ENCODE measurements around the gene EIF5A2.

The EIF5A2 gene

DNA sequence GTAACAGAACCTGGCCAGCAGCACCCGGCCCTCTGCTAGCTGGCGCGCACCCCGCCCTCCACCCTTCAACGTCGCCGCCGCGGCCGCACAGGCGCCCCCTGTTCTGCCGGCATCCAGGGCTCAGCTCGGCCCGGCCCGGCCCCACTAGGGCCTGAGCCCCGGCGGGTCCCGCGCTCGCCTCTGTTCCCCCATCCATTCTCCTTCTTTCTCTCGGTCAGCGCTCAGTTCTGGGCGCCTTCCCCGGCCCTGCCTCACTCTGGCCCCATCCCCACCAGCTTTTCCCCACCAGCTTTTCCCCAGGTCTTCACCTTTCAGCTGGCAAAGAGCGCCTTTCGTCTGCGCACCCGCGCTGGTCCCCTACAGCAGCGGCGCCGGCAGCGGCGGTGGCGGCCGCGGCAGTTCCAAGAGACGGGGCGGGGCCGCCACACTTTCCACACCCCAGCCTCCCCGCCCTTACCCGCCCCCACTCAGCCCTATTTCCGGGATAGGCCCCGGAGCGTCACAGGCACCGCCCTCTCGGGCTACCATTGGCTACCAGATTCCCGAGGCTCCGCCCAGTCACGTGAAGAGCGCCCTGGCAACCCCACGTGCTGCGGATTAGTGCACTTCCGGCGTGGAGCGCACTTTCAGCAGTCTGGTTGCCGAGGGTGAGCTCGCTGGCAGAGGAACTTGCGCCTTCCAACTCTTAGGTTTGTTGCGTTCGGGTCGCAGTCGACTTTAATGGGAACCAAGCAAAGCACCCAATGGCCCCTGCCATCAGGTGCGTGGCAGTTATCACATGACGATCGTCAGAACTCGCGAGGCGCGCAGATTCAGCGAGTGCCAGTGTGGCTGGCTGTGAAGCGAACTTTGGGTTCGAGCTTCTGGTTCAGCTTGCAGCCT, at the start of gene EIF5A2:
Gene EIF5A2 (minus strand): TSS at position 403 of the 882 bp plus-strand sequence. CDS start 831 bp downstream, outside the sequence.
- Histone ChIP-seq H3K79me2 (ENCODE audit: low read length) (no peaks in the 10 kb centered on the region), H3K9me3 (replicated peaks; ENCODE audit: insufficient read depth, low read length) (no peaks in the 10 kb centered on the region), H3F3A (ENCODE audit: insufficient read depth, low read length) (peaks cover 8% of the 10 kb centered on the region; the same call in 1 of the 2 replicates), H3K27me3 (replicated peaks; ENCODE audit: insufficient read depth, low read length) (no peaks in the 10 kb centered on the region), H2AFZ (ENCODE audit: low read length) (peak within 1 kb of the TSS; percentile 76), H3K4me1 (ENCODE audit: low read length) (0 out of 2 replicates have a peak, but pooled peaks cover 7% of the 10 kb centered on the region), H3K27ac (ENCODE audit: low read length) (no peak within 1 kb of the TSS), H3K9ac (ENCODE audit: low read length) (peak within 1 kb of the TSS; percentile 47; the same call in 1 of the 2 replicates), H3K9me2 (replicated peaks; ENCODE audit: insufficient read depth, low read length) (no peaks in the 10 kb centered on the region), H4K20me1 (ENCODE audit: insufficient read depth, low read length) (no peaks in the 10 kb centered on the region), H3K36me3 (replicated peaks; ENCODE audit: insufficient read depth, low read length) (no peaks in the 10 kb centered on the region), H3K4me3 (ENCODE audit: low read length) (peak within 1 kb of the TSS; percentile 69), H3K4me2 (ENCODE audit: low read depth, low read length) (peak within 1 kb of the TSS; percentile 92)
- peak; percentile 98 for DNase-seq
- TF ChIP-seq, protein P1, sequence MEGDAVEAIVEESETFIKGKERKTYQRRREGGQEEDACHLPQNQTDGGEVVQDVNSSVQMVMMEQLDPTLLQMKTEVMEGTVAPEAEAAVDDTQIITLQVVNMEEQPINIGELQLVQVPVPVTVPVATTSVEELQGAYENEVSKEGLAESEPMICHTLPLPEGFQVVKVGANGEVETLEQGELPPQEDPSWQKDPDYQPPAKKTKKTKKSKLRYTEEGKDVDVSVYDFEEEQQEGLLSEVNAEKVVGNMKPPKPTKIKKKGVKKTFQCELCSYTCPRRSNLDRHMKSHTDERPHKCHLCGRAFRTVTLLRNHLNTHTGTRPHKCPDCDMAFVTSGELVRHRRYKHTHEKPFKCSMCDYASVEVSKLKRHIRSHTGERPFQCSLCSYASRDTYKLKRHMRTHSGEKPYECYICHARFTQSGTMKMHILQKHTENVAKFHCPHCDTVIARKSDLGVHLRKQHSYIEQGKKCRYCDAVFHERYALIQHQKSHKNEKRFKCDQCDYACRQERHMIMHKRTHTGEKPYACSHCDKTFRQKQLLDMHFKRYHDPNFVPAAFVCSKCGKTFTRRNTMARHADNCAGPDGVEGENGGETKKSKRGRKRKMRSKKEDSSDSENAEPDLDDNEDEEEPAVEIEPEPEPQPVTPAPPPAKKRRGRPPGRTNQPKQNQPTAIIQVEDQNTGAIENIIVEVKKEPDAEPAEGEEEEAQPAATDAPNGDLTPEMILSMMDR (IDR thresholded peaks at IDR 0.05; ENCODE audit: low read length) = no peak
- no peak for TF ChIP-seq EZH2phosphoT487 (IDR thresholded peaks at IDR 0.05; ENCODE audit: low read length)

DNA sequence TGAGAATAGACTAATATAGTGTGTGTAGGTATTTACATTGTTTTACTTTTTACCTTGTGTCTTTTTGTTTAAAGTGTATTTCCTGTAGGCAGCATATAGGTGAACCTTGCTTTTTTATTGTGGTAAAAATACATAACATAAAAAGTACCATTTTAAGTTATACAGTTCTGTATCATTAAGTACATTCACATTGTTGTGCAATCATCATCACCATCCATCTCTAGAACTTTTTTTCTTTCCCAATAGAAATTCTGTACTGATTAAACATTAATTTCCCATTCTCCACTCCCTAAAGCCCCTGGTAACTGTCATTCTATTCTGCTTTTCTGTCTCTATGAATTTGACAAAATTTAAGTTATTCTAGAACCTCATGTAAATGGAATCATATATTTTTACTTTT, 48.2 kb upstream of the EIF5A2 start:
- H4K20me1 ChIP-seq (ENCODE audit: insufficient read depth, low read length) = no peaks in the 10 kb centered on the region
- no peak overlapping the region for H3K27ac ChIP-seq (ENCODE audit: low read length)
- no peaks in the 10 kb centered on the region for H3K9me3 ChIP-seq (replicated peaks; ENCODE audit: insufficient read depth, low read length)
- H3F3A ChIP-seq (ENCODE audit: insufficient read depth, low read length) = no peaks in the 10 kb centered on the region
- no peaks in the 10 kb centered on the region for H3K9me2 ChIP-seq (replicated peaks; ENCODE audit: insufficient read depth, low read length)
- no peaks in the 10 kb centered on the region for H3K36me3 ChIP-seq (replicated peaks; ENCODE audit: insufficient read depth, low read length)
- no peak overlapping the region for H3K4me3 ChIP-seq (ENCODE audit: low read length)
- TF ChIP-seq, protein P1 (IDR thresholded peaks at IDR 0.05; ENCODE audit: low read length) = no peak
- TF ChIP-seq EZH2phosphoT487 (IDR thresholded peaks at IDR 0.05; ENCODE audit: low read length) (no peak), EZH2 (optimal IDR thresholded peaks at IDR 0.05; ENCODE audit: low read depth, low read length) (no peak)
- DNase-seq = no peak
- H3K79me2 ChIP-seq (ENCODE audit: low read length) = no peaks in the 10 kb centered on the region
- no peaks in the 10 kb centered on the region for H3K27me3 ChIP-seq (replicated peaks; ENCODE audit: insufficient read depth, low read length)
- no peak overlapping the region for H2AFZ ChIP-seq (ENCODE audit: low read length)
- H3K9ac ChIP-seq (ENCODE audit: low read length) = no peak overlapping the region
- H3K4me2 ChIP-seq (ENCODE audit: low read depth, low read length) = no peak overlapping the region
- no peaks in the 10 kb centered on the region for H3K4me1 ChIP-seq (ENCODE audit: low read length)

DNA sequence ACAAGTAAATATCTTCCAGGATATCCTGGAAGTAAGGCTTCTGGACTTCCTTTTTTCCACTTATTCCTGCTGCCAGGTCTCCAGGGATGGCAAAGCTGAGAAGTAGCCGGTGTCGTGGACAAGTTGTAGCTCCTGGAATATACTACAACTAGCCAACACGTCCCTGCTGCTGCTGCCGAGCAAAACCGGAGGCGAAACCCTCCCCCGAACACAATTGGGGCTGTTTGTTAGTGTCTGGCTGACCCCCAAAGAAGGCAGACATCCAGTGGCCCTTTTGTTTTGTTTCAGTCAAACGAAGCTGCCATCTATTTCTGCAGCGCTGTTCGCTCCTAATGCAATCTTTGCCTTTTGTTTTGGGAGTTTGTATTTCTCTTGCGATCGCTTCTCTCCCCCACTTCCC, 45.3 kb upstream of the EIF5A2 start:
- H3F3A ChIP-seq (ENCODE audit: insufficient read depth, low read length) = no peaks in the 10 kb centered on the region
- no peaks in the 10 kb centered on the region for H3K9me2 ChIP-seq (replicated peaks; ENCODE audit: insufficient read depth, low read length)
- H3K4me3 ChIP-seq (ENCODE audit: low read length) = no peak overlapping the region
- H3K27me3 ChIP-seq (replicated peaks; ENCODE audit: insufficient read depth, low read length) = no peaks in the 10 kb centered on the region
- H3K27ac ChIP-seq (ENCODE audit: low read length) = no peak overlapping the region
- H4K20me1 ChIP-seq (ENCODE audit: insufficient read depth, low read length) = no peaks in the 10 kb centered on the region
- no peak overlapping the region for H3K4me2 ChIP-seq (ENCODE audit: low read depth, low read length)
- H2AFZ ChIP-seq (ENCODE audit: low read length) = no peak overlapping the region
- H3K4me1 ChIP-seq (ENCODE audit: low read length) = no peaks in the 10 kb centered on the region
- H3K9me3 ChIP-seq (replicated peaks; ENCODE audit: insufficient read depth, low read length) = no peaks in the 10 kb centered on the region
- no peaks in the 10 kb centered on the region for H3K36me3 ChIP-seq (replicated peaks; ENCODE audit: insufficient read depth, low read length)
- TF ChIP-seq, protein P1 (IDR thresholded peaks at IDR 0.05; ENCODE audit: low read length) = no peak
- TF ChIP-seq EZH2 (optimal IDR thresholded peaks at IDR 0.05; ENCODE audit: low read depth, low read length) (no peak), EZH2phosphoT487 (IDR thresholded peaks at IDR 0.05; ENCODE audit: low read length) (no peak)
- H3K9ac ChIP-seq (ENCODE audit: low read length) = no peak overlapping the region
- no peak for DNase-seq
- H3K79me2 ChIP-seq (ENCODE audit: low read length) = no peaks in the 10 kb centered on the region
